ENCODE measurements around the gene GTPBP2. TPM values are rescaled to one million over a fixed set of nuclear protein-coding genes. Genes with fewer than 3 reads are reported as not detected.
"Not testable (repeated sequence)": the region's sequence is repeated elsewhere in the genome, so short reads cannot be mapped to it uniquely, and the experiment has no call there.

The GTPBP2 gene
- polyA plus RNA-seq, 1 donor = 37.1 TPM

DNA sequence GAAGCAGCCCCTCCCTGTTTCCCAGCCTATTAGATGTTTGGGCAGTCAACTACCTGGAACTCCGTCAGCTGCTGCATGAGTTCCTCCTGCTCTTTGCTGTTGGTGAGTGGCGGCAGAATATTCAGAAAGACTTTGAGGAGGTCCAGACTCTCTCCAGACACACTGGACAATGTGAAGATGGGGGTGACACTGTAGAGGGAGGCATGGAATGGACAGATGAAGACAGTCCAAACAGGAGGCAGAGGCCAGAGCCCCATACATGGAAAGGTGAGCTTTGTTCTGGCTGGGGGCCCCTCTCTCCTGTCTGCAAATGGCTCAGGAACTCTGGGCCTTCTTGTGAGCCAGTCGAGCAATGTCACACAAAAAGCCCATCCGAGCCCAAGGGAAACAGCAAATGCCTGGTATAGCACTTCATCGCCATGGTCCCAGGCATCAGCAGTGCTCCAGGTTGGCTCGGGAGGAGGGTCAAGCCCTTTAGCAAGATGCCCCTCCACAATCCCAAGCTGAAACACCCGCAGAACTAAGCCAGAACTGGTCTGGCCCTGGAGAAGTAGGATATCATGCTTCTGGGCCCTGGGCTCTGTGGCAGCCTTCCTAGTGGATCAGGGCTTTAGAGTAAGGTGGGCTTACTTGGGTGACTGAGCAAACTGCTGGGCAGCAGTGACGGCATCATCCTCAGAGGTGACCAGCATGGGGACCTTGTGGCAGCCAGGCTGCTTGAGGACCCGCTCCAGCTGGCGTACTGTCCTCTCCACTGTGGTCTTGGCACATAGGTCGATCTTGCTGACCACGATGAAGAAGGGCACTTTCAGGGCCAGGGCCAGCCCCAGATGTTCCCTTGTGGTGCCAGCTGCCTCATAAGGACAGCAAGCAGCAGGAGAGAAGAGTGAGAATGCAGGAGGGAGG, 4.9 kb downstream of the GTPBP2 start:
- DNase-seq (ENCODE audit: low read depth) = no peak

DNA sequence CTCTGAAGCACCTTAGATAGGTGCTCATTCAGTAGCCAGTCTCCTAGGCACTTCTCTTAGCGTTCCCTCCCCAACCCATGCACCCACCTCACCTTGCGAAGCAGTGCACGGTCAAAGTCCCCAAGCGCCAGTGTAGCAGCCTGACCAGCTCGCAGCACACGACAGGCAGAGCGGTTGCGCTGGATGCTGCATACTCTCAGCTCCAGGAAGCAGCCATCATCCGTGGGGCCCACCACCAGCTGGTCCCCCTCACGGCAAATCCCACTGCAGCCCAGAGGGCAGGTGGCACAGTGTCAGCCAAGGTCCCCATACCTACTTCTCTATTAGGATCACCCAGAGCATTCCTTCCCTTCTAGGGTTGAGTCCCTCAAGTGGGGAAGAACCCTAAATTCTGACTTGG, 6.5 kb downstream of the GTPBP2 start:
- no peak for DNase-seq (ENCODE audit: low read depth)

DNA sequence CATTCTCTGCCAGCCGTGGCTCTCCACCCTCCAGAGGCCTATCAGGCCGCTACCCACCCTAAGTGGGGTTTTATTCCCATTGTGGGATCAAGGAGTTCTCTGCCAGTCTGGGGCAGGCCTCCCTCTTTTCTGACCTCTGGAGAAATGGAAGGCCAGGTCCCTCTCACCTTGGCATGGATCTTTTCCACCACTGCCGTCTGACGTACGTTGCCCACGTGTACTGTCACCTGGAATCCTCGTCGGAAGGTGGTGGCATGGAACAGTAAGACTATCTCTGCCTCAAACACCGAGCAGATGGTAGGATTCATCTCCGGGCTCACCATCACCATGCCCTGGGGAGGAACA, 7.3 kb downstream of the GTPBP2 start:
- no peak for DNase-seq (ENCODE audit: low read depth)

DNA sequence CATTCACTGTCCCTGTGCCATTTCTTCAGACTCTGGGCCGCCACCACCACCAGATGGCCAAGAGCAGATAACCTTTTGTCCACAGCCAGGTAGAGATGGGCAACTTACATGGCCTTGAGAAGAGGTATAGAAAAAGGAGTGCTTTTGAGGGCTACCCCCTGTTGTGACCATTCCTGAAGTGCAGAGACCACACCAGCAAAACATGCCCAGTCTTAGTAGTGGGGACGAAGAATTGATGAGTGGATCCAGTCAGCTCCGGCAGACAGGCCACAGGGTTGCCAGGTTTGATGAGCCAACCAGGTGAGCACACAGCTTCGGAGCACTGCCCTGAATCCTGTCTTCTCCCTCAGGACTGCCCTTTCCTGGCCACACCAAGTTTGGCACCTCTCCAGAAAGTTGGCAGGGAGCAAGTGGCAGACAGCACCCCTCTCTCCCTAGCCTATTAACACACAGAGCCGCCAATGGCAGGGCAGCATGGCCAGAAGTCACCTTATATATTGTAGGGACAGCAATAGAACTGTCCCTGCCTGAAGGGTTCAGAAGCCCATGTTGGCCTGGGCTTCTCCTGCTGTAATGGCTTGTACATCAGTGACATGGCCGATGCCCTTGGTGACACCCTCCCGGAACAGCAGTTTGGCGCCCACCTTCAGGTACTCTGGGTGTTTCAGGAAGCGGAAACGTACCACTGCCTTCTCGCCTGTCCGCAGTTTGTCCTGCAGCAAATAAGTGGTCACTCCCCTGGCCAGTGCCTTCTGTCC, 7.8 kb downstream of the GTPBP2 start:
- DNase-seq (ENCODE audit: low read depth) = no peak

DNA sequence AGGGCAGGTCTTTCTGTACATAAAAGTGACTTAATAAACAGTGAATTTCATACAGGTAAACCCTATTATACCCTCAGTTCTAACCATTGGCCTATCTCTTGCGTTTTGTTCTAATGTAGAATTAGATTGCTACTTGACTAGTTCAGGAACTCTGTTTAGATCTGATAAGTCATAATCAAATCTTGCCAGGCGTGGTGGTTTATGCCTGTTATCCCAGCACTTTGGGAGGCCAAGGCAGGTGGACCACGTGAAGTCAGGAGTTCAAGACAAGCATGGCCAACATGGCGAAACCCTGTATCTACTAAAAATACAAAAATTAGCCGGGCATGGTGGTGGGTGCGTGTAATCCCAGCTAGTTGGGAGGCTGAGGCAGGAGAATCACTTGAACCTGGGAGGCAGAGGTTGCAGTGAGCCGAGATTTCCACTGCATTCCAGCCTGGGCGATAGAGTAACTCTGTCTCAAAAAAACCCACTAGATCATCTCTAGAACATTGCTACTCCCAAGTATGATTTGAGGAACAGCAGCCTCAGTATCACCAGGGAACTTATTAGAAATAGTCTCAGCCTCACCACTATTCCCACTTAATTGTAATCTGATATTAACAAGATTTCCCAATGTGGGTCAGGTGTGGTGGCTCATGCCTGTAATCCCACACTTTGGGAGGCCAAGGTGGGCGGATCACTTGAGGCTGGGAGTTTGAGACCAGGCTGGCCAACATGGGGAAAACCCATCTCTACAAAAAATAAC, 12.2 kb downstream of the GTPBP2 start:
- no peak for DNase-seq (ENCODE audit: low read depth)

DNA sequence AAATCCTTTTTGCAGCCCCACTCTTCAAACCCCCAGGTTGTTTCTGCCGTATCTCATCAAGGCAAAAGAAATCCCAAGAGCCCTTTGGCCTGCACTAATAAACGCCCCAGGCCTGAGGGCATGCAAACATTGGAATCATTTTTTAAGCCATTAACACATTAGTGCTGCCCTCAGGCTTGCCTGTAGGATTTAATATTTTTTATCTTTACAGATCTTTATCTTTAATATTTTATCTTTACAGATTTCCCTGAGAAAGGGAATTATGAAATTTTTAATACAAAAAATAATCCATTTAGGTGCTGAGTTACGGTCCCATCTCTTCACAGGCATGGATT, 14.7 kb downstream of the GTPBP2 start:
- no peak for DNase-seq (ENCODE audit: low read depth)

DNA sequence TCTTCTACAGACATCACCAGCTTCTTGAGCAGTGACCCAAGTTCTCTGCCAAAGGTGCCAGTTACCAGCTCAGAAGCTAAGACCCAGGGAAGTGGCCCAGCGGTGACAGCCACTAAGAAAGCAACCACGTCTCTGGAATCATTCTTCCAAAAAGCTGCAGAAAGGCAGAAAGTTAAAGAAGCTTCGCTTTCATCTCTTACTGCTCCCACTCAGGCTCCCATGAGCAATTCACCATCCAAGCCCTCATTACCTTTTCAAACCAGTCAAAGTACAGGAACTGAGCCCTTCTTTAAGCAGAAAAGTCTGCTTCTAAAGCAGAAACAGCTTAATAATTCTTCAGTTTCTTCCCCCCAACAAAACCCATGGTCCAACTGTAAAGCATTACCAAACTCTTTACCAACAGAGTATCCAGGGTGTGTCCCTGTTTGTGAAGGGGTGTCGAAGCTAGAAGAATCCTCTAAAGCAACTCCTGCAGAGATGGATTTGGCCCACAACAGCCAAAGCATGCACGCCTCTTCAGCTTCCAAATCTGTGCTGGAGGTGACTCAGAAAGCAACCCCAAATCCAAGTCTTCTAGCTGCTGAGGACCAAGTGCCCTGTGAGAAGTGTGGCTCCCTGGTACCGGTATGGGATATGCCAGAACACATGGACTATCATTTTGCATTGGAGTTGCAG, 15.2 kb downstream of the GTPBP2 start:
- no peak for DNase-seq (ENCODE audit: low read depth)

DNA sequence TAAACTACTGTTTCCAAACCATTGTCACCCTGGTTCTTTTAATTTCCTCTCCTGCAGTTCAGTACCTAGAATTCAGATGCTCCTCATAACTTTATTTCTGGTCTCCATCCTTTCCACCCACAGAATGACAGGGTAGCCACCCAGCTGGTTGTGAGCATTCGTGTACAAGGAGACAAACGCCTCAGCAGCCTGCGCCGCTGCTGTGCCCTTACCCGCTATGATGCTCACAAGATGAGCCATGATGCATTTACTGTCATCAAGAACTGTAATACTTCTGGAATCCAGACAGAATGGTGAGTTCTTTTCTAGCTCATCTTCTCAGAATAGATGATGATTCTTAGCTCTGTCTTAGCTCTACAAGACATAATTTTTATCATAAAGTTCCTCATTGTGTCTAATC, 18.6 kb downstream of the GTPBP2 start:
- DNase-seq (ENCODE audit: low read depth) = no peak

DNA sequence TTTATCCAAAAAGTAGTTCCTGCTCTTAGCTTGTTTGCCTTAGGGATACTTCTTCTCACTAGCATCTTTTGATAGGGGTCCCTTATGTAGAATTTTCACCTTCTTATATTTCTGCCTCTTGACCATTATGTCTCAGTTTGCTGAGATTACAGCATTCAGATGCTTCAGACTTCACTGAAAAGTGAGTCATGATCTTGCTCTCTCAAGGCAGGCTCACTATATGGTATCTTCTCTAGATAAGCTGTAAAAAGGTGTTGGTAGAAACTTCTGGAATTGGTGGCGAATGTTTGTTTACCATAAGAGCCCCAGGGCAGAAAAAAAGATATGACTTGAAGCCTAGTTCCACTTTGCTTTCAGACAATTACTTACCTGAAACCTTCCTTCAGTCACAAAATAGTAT, 19.7 kb downstream of the GTPBP2 start:
- DNase-seq (ENCODE audit: low read depth) = no peak

DNA sequence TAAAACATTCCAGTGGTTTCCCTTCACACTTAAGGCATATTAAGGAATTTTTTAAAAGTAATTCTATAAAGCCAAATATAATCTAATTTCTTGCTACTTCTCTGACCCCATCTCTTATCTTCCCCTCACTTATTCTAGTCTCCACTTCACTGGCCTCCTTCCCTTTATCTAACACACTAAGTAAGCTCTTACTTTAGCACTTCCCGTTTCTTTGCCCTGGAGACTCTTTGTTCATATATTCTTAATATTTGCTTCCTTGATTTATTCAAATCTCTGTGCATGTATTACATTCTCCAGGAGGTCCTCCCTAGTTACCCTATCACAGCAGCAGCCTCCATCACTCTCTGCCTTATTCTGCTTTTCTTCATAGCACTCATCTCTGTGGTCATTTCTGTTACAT, 20.3 kb downstream of the GTPBP2 start:
- DNase-seq (ENCODE audit: low read depth) = no peak

DNA sequence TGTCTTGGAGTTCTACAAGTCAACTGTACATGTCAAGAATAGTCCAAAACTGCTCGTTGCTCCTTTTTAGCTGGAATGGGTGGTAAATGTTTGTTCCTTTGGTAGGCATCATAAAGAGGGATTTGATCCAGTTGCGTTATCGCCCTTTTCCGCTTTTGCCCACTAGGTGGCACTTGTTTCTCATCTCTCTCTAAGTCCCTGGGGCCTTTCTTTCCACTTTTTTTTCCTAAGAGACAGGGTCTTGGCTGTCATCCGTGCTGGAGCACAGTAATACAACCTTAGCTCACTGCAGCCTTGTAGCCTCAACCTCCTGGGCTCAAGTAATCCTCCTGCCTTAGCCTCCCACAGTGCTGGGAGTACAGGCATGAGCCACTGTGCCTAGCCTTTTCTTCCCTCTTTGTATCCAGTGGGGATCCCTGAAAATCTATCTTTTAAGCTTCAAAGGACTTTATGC, 20.7 kb downstream of the GTPBP2 start:
- DNase-seq (ENCODE audit: low read depth) = peak; percentile 29

DNA sequence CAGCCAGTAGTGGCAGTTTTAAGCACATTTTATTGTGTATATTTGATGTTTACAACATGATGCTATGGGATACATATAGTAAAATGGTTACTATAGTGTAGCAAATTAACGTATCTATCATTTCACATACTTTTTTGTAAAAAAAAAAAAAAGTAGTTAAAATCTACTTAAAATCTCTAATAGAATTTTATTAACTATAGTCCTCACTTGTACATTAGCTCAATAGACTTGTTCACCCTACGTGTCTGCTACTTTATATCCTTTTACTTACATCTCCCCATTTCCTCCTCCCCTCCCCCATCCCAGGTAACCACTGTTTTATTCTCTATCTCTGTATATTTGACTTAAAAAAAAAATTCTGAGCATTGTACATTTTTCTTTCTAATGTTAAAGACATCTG, 23.0 kb downstream of the GTPBP2 start:
- no peak for DNase-seq (ENCODE audit: low read depth)

DNA sequence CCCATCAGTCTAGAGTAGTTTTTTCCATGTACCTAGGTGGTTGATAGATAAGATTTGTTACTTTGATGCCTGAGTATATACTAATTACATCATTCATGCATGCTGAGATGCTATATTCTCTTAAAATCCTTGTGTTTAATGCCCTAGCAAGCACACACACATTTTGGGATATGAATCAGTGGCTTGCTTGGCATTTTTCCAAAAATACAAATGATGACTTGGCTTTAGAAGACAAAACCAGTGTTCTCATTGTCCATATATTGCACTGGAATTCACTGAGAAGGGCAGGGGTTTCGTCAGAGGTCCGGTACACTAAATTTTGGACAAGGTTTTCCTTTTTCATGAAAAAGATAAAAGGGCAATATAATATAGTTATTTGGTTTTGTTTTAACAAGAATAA, 24.9 kb downstream of the GTPBP2 start:
- no peak for DNase-seq (ENCODE audit: low read depth)

DNA sequence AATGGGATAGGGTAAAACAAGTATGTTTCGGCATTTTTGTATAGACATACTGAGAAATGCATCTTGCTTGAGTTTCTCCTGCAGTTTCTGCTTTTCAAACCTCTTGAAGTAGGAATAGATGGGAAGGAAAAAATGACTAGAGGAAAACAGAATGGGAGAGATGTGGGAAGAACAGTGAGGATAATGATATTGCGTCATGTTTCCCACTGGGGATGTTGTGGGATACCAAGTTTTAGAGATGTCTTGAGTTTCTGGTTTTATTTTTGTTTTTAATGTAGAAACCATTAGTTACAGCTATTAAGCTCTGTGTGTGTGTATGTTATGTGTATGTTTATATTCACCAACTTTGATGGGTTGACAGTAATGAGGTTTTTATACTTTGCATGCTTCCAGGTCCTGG, 28.5 kb downstream of the GTPBP2 start:
- DNase-seq (ENCODE audit: low read depth) = no peak

DNA sequence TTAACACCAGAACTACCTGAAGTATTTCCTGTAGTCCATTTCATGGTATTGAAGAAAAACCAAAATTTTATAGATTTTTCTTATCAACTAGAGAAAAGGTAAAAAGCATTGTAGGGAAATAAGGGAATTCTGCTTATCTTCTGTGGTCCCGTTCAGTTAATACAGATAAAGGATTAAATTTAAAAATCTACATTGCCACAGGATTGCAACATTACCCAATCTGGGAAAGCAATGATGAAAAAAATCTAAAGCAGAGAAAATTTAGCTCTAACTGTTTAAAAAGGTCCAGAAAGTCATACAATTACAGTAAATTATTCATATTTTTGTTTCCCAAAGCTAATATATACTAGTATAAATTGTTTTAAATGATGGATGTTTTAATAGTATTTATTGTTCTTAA, 35.1 kb downstream of the GTPBP2 start:
- no peak for DNase-seq (ENCODE audit: low read depth)

DNA sequence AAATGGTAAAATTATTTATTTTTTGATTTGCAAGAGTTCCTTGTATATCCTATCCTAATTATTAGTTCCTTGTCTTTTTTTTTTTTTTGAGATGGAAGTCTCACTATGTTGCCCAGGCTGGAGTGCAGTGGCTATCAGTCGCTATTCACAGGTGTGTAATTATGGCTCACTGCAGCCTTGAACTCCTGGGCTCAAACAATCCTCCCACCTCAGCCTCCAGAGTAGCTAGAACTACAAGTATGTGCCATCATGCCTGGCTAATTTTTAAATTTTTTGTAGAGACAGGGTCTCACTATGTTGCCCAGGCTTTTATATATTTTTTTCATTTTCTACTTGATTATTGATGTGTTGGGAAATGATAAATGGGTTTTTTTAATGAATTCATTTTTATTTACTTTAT, 39.5 kb downstream of the GTPBP2 start:
- DNase-seq (ENCODE audit: low read depth) = not testable (repeated sequence)

DNA sequence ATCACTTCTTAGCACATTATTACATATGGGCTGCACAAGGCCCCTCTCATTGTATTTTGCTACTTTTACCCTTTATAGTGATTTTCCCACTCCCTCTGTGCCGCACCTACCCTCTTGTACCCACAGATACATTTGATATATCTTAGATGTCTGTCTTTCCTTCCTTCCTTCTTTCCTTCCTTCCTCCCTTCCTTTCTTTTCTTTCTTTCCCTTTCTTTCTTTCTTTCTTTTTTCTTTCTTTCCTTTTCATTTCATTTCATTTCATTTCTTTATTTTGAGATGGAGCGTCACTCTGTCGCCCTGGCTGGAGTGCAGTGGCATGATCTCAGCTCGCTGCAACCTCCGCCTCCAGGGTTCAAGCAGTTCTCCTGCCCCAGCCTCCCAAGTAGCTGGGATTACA, 40.9 kb downstream of the GTPBP2 start:
- no peak for DNase-seq (ENCODE audit: low read depth)

DNA sequence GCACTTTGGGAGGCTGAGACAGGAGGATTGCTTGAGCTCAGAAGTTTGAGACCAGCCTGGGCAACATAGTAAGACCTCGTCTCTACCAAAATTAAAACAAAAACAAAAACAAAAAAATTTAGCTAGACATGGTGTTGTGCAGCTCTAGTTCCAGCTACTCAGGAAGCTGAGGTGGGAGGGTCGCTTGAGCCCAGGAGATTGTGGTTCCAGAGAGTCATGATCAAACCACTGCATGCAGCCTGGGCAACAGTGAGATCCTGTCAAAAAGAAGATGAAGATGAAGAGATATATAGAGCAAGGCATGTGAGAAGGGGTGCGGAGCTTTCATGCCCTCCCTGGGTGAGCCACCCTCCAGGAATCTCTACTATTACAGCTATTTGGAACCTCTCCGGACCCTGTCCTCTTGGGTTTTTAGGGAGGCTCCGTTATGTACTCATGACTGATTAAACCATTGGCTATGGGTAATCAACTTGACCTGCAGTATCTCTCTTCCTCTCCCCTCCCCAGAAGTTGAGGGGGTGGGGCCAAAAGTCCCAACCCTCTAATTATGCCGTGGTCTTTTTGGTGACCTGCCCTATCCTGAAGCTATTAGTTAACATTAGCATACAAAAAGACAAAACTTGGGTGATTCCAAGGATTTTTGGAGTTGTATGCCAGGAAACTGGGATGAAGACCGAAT, 44.0 kb downstream of the GTPBP2 start:
- no peak for DNase-seq (ENCODE audit: low read depth)

DNA sequence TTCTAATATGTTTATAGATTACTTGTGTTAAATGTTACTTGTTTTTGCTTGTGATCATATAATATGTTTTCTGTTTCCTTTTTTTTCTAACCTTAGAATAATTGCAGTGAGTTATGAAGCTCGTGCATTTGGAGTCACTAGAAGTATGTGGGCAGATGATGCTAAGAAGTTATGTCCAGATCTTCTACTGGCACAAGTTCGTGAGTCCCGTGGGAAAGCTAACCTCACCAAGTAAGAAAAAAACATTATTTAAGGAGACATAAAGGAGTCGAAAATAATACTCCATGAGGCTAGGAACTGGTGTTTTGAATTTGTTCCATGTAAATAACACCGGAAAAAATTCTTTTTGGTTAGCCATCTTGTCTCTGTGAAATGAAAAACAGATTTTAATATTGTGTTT, 46.2 kb downstream of the GTPBP2 start:
- DNase-seq (ENCODE audit: low read depth) = no peak

DNA sequence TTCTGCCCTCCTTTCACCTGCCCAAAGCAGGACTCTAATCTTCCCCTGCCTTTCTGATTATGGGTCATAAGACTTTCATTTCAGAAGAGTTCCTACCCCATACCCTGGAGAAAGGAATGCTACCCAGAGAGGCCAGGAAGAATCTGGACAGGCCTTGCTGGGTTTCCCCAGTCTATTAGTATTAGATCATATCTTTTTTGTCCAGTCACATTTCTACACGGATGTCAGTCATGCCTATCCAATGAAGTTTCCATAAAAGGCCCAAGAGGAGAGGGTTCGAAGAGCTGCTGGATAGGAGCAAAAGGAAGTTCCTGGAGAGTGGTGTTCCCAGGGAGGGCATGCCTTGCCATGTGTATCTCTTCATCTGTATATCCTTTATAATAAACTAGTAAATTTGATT, 49.9 kb downstream of the GTPBP2 start:
- no peak for DNase-seq (ENCODE audit: low read depth)

DNA sequence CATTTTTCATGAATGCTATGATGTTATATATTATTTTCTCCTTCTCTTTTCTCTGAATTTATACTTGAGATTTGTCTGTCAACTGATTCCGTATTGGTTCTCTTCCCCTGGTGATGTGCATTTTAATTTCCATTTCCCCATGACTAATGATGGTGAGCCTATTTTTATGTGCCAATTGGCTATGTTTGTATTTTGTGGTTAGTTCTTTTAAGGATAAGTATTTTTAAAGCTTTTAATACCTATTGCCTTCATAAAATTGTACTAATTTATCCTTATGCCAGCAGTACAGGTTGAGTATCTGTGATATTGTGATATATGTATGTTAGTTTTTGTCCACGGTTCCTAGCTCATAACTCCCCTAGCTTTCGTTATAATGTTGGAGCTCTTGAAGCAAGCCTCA, 50.3 kb downstream of the GTPBP2 start:
- DNase-seq (ENCODE audit: low read depth) = no peak

All from forelimb muscle (tissue), 1 donor.